Duodenal mucosa (tissue), 2 donors: ENCODE results near the gene HPDL.

Experiments used
- H3K27ac ChIP-seq: one replicate; pipeline ENCODE4 v1.7.0; 2013; ENCODE audit warnings: low read depth, low read length
- H3K27me3 ChIP-seq, 2 donors: one replicate each; pipeline ENCODE4 v1.7.0; 2013; ENCODE audit warnings: low read length in 2 of 2, control low read depth in 1 of 2; ENCODE audit not compliant: insufficient read depth in 2 of 2, control insufficient read depth in 1 of 2
- H3K36me3 ChIP-seq, 2 donors: one replicate each; pipeline ENCODE4 v1.7.0; 2013; ENCODE audit warnings: low read length in 2 of 2, control low read depth in 1 of 2; ENCODE audit not compliant: insufficient read depth in 2 of 2, control insufficient read depth in 1 of 2
- H3K4me1 ChIP-seq, 2 donors: one replicate each; pipeline ENCODE4 v1.7.0; 2013; ENCODE audit warnings: low read length in 2 of 2, control low read depth in 1 of 2; ENCODE audit not compliant: insufficient read depth in 2 of 2, control insufficient read depth in 1 of 2
- H3K4me3 ChIP-seq, 2 donors: one replicate each; pipeline ENCODE4 v1.7.0; 2013; ENCODE audit warnings: low read length in 2 of 2, low read depth in 1 of 2
- H3K9ac ChIP-seq, 2 donors: one replicate each; pipeline ENCODE4 v1.7.0; 2013; ENCODE audit warnings: low read length in 2 of 2, low read depth in 1 of 2
- H3K9me3 ChIP-seq, 2 donors: one replicate each; pipeline ENCODE4 v1.7.0; 2013; ENCODE audit warnings: low read length in 2 of 2, control low read depth in 1 of 2; ENCODE audit not compliant: control insufficient read depth in 1 of 2

The HPDL gene

GRCh38 chr1:45337630-45338325, 11.1 kb downstream of the HPDL start:
- H3K27me3 ChIP-seq, result no peaks in the 10 kb centered on the region
- H3K9ac ChIP-seq, result no peak overlapping the region
- peaks cover 14 to 31% of the 10 kb centered on the region in 2 donors for H3K36me3 ChIP-seq
- no peaks in the 10 kb centered on the region for H3K9me3 ChIP-seq
- no peak overlapping the region for H3K27ac ChIP-seq
- no peak overlapping the region for H3K4me3 ChIP-seq
- H3K4me1 ChIP-seq, result peaks cover 28 to 51% of the 10 kb centered on the region in 2 donors

GRCh38 chr1:45339789-45340558, 13.3 kb downstream of the HPDL start, which contains the start of the genes MUTYH and TOE1:
MUTYH (minus strand) TSS chr1:45340440; CDS start chr1:45334505, 5,935 bp downstream.
TOE1 (plus strand) TSS chr1:45340170; CDS start chr1:45340253, 83 bp downstream.
- Histone ChIP-seq H3K4me3 (peak within 1 kb of the TSS; percentile 88 to 90), H3K9me3 (no peaks in the 10 kb centered on the region), H3K27me3 (no peaks in the 10 kb centered on the region), H3K9ac (peak within 1 kb of the TSS; percentile 81 to 85), H3K27ac (peak within 1 kb of the TSS; percentile 96), H3K4me1 (peaks cover 28 to 40% of the 10 kb centered on the region in 2 donors), H3K36me3 (peaks cover 17 to 34% of the 10 kb centered on the region in 2 donors)

- Histone ChIP-seq H3K4me3 (peak overlapping the region; percentile 88 to 90), H3K27ac (no peak overlapping the region), H3K9ac (peak overlapping the region; percentile 81 to 85), H3K4me1 (peaks cover 24 to 32% of the 10 kb centered on the region in 2 donors), H3K36me3 (peaks cover 17 to 43% of the 10 kb centered on the region in 2 donors), H3K27me3 (no peaks in the 10 kb centered on the region), H3K9me3 (no peaks in the 10 kb centered on the region)
Measured at GRCh38 chr1:45340816-45341466, 14.2 kb downstream of the HPDL start.

- Histone ChIP-seq H3K4me1 (peaks cover 16 to 19% of the 10 kb centered on the region in 2 donors), H3K9me3 (no peaks in the 10 kb centered on the region), H3K4me3 (no peak overlapping the region), H3K27ac (no peak overlapping the region), H3K36me3 (peaks cover 23 to 51% of the 10 kb centered on the region in 2 donors), H3K27me3 (no peaks in the 10 kb centered on the region), H3K9ac (no peak overlapping the region)
Measured at GRCh38 chr1:45344499-45344898, 17.8 kb downstream of the HPDL start.

- H3K9ac ChIP-seq, result no peak overlapping the region
- no peaks in the 10 kb centered on the region for H3K9me3 ChIP-seq
- no peak overlapping the region for H3K4me3 ChIP-seq
- no peaks in the 10 kb centered on the region for H3K27me3 ChIP-seq
- H3K36me3 ChIP-seq, result peaks cover 25 to 51% of the 10 kb centered on the region in 2 donors
- peaks cover 16 to 19% of the 10 kb centered on the region in 2 donors for H3K4me1 ChIP-seq
- no peak overlapping the region for H3K27ac ChIP-seq
Measured at GRCh38 chr1:45345014-45345413, 18.3 kb downstream of the HPDL start.

GRCh38 chr1:45346473-45346872, 19.8 kb downstream of the HPDL start:
- Histone ChIP-seq H3K4me1 (peaks cover 7 to 9% of the 10 kb centered on the region in 2 donors), H3K27ac (no peak overlapping the region), H3K4me3 (no peak overlapping the region), H3K9ac (no peak overlapping the region), H3K9me3 (no peaks in the 10 kb centered on the region), H3K27me3 (no peaks in the 10 kb centered on the region), H3K36me3 (peaks cover 25 to 53% of the 10 kb centered on the region in 2 donors)

- Histone ChIP-seq H3K27me3 (no peaks in the 10 kb centered on the region), H3K27ac (no peak overlapping the region), H3K4me3 (no peak overlapping the region), H3K9me3 (no peaks in the 10 kb centered on the region), H3K9ac (no peak overlapping the region), H3K36me3 (peaks cover 20 to 47% of the 10 kb centered on the region in 2 donors), H3K4me1 (peaks cover 0 to 3% of the 10 kb centered on the region in 2 donors)
Measured at GRCh38 chr1:45348020-45348419, 21.3 kb downstream of the HPDL start.

GRCh38 chr1:45348609-45348965, 21.9 kb downstream of the HPDL start:
- Histone ChIP-seq H3K27ac (no peak overlapping the region), H3K4me1 (peaks cover 0 to 3% of the 10 kb centered on the region in 2 donors), H3K9ac (no peak overlapping the region), H3K27me3 (no peaks in the 10 kb centered on the region), H3K4me3 (no peak overlapping the region), H3K9me3 (no peaks in the 10 kb centered on the region), H3K36me3 (peaks cover 15 to 47% of the 10 kb centered on the region in 2 donors)

GRCh38 chr1:45348966-45349677, 22.4 kb downstream of the HPDL start:
- Histone ChIP-seq H3K27me3 (no peaks in the 10 kb centered on the region), H3K27ac (no peak overlapping the region), H3K4me3 (no peak overlapping the region), H3K9me3 (no peaks in the 10 kb centered on the region), H3K36me3 (peaks cover 17 to 47% of the 10 kb centered on the region in 2 donors), H3K4me1 (peaks cover 0 to 3% of the 10 kb centered on the region in 2 donors), H3K9ac (no peak overlapping the region)
